NCI-H2029 (cell line): ENCODE results near the gene ALX1.

Experiments
- DNase-seq: peaks from one replicate; lab custom pipeline; 2025; lab: John Stamatoyannopoulos, UW

The ALX1 gene

GRCh38 chr12:85280165-85280983 is at the start of gene ALX1:
Gene ALX1, plus strand, starts transcription at chr12:85280220. Its CDS starts 42 bp downstream, at chr12:85280262.
- peak; percentile 20 for DNase-seq

DNA sequence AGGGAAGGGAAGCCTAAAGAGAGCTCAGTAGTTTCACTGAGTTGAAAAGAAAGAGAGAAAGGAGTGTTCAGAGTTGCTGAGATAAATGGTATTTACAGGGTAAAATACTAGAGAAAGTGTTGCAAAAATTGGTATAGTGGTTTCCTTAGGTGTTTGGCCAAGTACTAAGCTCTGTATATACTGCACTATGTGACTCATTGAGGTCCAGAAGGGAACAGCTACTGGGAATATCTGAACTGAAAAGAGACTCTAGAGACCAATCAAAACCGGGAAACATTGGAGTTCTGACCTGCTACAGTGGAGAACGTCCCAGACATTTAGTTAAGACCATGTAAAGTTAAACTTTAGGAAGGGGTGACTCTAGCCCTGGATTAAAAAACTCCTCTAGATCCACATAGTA is 42.7 kb upstream of the ALX1 start:
- no peak for DNase-seq

DNA sequence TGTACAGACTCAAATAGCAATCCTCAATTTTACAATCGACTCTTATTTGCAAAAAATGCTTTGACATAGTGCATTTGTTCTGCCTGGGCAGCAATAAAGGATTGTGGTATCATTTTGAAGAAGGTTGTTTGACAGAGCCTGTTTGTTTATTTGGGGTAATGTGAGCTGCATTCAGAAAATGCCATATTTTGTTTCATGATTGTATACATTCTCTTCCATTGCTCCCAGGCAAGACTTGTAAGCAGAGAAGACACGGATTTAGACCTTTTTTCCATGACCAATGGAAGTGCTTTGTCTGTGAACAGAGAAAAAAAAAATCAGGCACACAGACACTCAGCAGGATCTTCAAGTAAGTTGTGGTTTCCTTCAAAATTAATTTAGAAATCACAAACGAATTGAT is 35.5 kb upstream of the ALX1 start:
- no peak for DNase-seq

DNA sequence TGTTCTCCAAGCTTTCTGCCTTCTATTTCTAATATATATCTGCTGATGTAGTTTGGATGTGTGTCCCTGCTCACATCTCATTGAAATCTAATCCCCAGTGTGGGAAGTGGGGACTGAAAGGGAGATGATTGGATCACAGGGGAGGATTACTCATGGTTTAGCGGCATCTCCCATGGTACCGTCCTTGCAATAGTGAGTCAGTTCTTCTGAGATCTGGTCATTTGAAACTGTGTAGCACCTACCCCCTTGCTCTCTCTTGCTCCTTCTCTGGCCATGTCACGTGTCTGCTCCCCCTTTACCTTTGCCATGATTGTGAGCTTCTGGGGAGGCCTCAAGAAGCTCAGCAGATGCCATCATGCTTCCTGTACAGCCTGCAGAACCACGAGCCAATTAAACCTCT is 26.2 kb upstream of the ALX1 start:
- DNase-seq: no peak

- DNase-seq: no peak
Measured at GRCh38 chr12:85257671-85258070, 22.3 kb upstream of the ALX1 start.

- no peak for DNase-seq
Measured at GRCh38 chr12:85260447-85260846, 19.6 kb upstream of the ALX1 start.

DNA sequence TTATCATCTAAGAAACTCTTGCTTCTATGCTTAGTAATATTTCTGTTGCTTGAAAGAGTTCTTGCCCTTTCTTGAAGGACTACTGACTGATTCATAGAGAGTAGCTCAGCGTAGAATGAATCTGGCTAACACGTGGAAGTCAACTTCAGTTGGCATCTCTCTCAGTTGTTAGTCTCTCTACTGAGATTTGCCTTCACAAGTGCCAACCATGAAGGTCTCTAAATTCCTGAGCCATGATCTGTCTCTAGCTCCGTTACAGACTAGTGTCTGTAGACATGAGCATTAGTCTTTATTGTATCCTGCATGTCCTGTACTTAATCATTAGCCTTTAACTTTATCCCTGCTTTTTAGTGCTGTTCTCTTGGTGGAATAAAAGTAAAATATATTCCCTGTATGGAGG is 19.1 kb upstream of the ALX1 start:
- DNase-seq: no peak

GRCh38 chr12:85266356-85266755 is 13.7 kb upstream of the ALX1 start:
- DNase-seq: no peak

DNA sequence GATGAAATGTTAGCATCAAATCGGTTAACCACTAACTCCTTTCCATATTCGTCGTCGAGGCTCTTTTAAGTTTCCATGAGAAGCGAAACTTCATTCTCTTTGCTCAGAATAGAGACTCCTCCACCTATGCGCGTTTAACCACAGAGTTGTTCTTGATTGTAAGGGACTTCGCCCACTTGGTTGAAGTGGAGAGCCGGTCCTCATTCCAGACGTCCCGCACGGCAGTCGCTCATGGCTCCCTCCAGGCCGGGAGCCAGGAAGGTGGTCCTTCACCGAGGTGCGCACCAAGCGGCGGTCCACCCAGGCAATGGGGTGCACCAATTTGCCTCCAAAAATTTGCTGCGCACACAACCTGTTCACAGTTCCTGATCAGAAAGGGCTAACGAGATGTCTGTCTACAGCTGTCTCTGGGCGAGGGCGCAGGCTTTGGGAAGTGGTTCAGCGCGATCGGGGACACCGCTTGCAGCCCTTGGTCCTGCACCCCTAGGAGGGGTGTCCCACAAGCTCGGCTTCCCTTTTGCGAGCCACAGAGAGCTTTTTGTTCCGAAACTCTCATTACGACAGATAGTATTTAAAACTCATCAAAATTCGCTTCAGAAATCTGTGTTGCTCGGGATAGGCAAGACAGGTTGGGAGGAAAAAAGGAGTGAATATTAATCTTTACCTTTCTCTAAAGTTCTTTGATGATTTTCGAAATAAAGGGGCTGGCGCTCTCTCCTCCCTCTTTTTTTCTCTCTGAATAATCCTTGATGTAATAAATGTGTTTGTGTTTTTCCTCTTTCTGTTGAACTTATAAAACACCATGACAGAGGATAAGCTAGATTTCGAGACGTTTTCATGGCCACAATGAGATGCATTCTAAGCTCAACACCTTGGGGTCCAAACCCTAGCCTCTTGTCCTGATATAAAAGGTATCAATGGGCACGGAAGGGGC is 6.4 kb upstream of the ALX1 start:
- no peak for DNase-seq

- DNase-seq: no peak
Measured at GRCh38 chr12:85274315-85274651, 5.7 kb upstream of the ALX1 start.

DNA sequence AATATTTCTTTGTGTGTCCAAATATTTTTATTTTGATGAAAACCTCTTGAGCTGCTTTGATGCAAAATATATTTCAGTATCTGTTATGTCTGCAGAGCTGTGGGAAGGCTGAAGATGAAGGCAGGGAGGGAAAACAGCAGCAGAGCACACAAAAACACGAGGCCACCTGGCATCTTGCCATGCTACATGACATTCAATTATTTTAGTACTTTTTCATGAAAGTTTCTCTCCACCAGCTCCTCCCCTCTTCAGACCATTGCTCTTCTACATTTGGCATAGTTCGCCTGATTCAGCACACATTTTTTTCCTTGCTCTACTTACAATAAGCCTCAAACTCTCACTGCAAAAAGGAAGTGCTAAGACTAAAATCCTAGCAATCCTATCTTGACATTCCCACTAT is 4.6 kb upstream of the ALX1 start:
- DNase-seq: no peak

GRCh38 chr12:85277191-85277590 is 2.8 kb upstream of the ALX1 start:
- no peak for DNase-seq

- DNase-seq: no peak
Measured at GRCh38 chr12:85277900-85278597, 2.0 kb upstream of the ALX1 start.

DNA sequence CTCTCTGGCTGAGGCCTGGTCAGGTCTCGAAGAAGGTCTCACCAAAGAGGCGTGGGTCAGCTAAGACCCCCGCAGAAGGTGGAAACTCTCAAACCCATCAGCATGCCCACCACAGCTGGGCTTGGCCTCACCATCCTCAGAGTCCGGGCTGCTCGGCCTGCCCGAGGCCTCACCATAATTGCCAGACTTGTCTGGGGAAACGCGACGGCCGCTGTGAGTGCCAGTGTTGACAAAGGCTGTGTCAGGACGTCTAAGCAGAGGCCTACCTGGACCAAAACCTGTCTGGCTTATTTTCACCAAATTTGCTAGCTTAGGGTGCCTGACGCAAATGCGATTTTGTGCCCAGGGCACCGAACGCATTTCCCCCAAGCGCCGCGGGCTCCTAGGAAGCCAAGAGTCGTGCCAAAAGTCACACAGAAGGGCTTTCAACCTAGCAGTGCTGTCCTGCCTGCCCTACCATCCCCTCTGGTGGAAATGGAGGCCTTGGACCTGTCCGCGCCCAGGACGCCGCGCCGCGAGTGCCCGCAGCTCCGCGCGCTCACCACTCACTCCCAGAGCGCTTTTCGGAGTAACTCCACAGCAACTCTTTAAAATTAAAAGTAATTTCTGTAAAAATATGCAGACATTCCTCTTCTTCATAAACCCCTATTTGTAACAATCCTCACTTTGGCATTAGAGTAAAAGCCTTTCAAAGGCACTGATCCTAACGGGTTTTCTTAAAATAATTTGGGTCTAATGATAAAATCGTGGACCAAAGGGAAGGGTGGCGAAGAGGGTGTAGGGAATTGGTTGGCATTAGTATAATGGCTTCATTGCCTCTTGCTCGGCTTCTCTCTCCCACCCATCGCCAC is 1.2 kb upstream of the ALX1 start:
- no peak for DNase-seq

DNA sequence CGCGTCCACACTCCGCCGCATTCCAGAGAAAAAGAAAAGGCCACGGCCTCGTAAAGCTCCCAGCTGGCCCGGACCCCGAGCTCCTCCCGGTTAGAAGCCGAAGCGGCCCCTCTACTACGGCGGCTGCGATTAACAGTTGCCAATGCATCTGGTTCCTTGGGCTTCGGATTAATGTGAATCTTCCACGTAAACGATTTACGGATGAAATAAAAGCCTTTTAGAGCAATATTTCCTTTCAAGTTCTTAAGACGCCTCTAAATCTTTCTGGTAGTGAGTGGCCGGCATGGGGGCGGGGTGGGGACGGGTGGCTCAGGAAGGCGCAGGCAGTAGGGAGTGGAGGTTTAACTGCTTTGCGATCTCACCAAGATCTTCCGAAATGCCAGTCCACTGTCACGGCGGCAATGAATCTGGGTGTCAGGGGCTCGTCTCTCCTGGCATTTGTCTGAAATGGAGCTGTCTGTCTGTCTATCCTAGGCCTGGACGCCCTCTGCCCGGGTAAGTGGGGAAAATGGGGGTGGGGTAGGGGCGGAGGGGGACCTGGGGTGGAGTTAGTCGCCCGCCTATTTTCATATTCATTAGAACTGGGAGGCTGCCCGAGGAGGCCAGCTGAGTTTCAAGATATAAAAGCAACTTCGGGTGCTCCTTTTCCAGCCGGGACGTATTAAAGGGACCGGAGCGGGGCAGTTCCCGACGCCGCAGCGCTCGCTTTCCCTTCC is 413 bp upstream of the ALX1 start:
- no peak for DNase-seq

GRCh38 chr12:85280984-85281630 is 1.1 kb downstream of the ALX1 start:
- DNase-seq: no peak

DNA sequence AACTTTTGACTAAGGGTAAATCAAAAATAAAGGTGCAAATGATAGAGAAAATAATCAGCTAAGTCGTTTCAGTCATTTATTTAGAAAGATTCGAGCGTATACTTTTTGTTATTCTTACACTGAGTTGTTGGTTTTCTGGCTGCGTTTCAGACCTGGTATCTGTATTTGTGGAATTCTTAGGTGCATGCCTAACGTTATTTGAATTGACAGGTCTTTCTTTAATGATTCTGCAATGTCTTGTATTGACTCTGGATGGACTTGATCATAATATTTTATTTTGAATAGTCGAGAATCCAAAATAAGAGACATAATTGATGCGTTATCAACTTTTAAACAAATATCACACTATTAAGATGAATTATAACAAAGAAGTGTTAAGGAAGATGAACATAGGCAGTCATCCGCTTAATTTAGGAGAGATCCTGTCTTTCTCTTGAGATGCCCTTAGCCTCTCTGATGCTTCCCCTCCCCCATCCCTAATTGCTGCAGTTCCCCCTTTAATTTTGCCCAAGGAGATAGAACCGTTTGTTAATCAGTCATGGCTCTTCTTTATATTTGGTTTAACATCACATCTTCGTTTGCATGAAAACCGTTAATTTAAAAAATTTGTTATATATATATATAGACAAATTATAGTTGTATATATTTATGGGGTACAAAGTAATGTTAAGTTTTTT is 1.8 kb downstream of the ALX1 start:
- DNase-seq: no peak

- no peak for DNase-seq
Measured at GRCh38 chr12:85283560-85283959, 3.5 kb downstream of the ALX1 start.

- no peak for DNase-seq
Measured at GRCh38 chr12:85296362-85296761, 16.3 kb downstream of the ALX1 start.

DNA sequence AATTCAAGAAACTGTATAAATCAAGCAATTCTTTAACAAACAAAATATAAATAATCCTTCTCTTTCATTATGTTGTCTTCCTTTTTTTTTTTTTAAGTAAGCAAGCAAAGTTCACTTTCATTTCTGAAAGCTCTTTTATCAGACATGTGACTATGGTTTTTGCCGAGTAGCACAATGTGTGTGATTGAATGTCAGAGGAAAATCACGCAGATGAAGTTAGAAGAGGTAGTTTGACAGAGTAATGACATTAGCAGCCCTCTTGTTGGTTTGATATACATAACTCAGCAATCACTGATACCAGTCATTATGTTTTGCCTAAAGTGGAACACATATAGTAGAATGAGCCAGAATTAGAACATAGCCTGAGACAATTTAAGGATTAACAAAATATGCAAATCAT is 19.0 kb downstream of the ALX1 start:
- no peak for DNase-seq
